GM12891 (cell line): ENCODE results near the gene BLMH.

Source experiments
- DNase-seq: peaks from one replicate; pipeline ENCODE4 v3.0.0; 2011; ENCODE audit warnings: low spot score; ENCODE audit not compliant: insufficient read length
- FAIRE-seq: peaks from 2 replicates; lab custom pipeline; 2011; peaks lifted over from hg19 to GRCh38; lab: Jason Lieb, UNC
- PAX5 ChIP-seq: IDR thresholded peaks from 2 replicates; pipeline ENCODE4 v1.6.1; 2011; ENCODE audit warnings: low read length, moderate library complexity, mild to moderate bottlenecking; ENCODE audit not compliant: insufficient read depth, severe bottlenecking
- POLR2A ChIP-seq: IDR thresholded peaks from 2 replicates; pipeline ENCODE4 v1.6.1; 2011; ENCODE audit warnings: low read depth, low read length, control low read depth
- POLR2AphosphoS5 ChIP-seq: IDR thresholded peaks from 2 replicates; pipeline ENCODE4 v1.6.1; 2011; ENCODE audit warnings: low read depth, low read length, control low read depth
- POU2F2 ChIP-seq: IDR thresholded peaks from 2 replicates; pipeline ENCODE4 v1.6.1; 2011; ENCODE audit warnings: low read depth, mild to moderate bottlenecking, control low read depth, low read length, moderate library complexity
- SPI1 ChIP-seq: IDR thresholded peaks from 2 replicates; pipeline ENCODE4 v1.6.1; 2011; ENCODE audit warnings: low read depth, low read length, control low read depth
- TAF1 ChIP-seq: IDR thresholded peaks from 2 replicates; pipeline ENCODE4 v1.6.1; 2011; ENCODE audit warnings: low read depth, low read length, control low read depth

Gene BLMH

DNA sequence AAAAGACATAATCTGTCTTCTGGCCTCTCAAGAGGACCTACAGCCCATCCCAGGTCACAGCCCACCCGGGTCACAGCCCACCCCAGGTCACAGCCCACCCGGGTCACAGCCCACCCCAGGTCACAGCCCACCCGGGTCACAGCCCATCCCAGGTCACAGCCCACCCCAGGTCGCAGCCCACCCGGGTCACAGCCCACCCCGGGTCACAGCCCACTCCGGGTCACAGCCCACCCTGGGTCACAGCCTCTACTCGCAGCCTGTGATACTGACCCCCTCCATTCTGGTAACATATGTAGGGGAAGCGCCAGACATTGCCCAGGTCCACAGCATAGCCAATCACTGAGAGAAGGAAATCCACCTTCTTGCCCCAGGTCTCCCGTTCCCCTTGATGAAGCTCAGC, 70.4 kb downstream of the BLMH start:
- no peak for FAIRE-seq
- DNase-seq = no peak
- TF ChIP-seq PAX5 (no peak), TAF1 (no peak), POLR2AphosphoS5 (no peak), POLR2A (no peak)

GRCh38 chr17:30220414-30220813, 71.3 kb downstream of the BLMH start:
- no peak for TF ChIP-seq POLR2A
- TF ChIP-seq TAF1 = no peak
- no peak for TF ChIP-seq POU2F2
- TF ChIP-seq SPI1 = no peak
- no peak for TF ChIP-seq PAX5
- no peak for TF ChIP-seq POLR2AphosphoS5
- FAIRE-seq = no peak
- DNase-seq = no peak

DNA sequence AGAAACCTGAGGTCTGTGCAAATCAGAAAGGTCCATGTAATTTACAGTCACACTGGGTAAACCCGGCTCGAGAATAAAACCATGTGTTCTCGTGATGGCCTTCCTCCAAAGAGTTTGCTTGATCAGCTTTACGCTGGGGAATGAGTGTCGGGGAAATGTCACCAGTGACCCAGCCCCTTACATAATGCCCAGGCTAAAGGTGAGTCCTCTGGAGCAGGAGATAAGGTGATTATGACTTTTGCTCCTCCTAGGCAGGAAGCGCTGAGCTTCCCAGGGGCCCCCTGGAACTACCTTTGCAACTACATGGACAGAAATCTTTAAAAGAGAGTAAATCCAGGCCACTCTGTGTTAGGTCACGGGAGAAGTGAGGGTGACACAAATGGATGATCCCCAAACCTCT, 71.9 kb downstream of the BLMH start:
- FAIRE-seq (peak; percentile 23), DNase-seq (no peak)
- TF ChIP-seq POLR2A (no peak), SPI1 (no peak), TAF1 (no peak), PAX5 (no peak), POLR2AphosphoS5 (no peak), POU2F2 (no peak)

- no peak for TF ChIP-seq SPI1
- FAIRE-seq = no peak
- DNase-seq = no peak
Measured at GRCh38 chr17:30219315-30219714, 72.4 kb downstream of the BLMH start.

DNA sequence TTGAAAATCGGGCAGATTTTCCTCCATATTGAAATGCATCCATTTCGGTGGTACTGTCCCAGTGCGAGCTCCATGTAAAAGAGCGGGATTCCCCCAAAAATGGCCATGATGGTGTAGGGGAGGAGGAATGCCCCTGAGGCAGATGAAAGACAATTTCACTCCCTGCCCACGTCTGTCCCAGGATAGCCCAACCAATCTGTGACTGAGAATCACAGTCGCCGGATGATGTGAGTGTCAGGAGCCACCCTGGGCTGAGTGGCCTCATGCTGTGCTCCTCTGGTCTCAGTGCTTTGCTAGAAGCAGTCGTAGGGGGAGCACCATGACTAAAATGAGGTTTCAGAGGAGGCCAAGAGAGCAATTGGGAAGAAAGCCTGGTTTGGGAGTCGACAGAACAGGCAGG, 72.9 kb downstream of the BLMH start:
- FAIRE-seq (no peak), DNase-seq (no peak)
- TF ChIP-seq TAF1 = no peak
- TF ChIP-seq POU2F2 = no peak
- no peak for TF ChIP-seq PAX5
- TF ChIP-seq POLR2AphosphoS5 = no peak
- TF ChIP-seq POLR2A = no peak
- no peak for TF ChIP-seq SPI1

GRCh38 chr17:30217746-30218245, 73.9 kb downstream of the BLMH start:
- FAIRE-seq = no peak
- TF ChIP-seq SPI1 (no peak), POLR2A (no peak), POLR2AphosphoS5 (no peak), PAX5 (no peak), POU2F2 (no peak), TAF1 (no peak)
- no peak for DNase-seq

DNA sequence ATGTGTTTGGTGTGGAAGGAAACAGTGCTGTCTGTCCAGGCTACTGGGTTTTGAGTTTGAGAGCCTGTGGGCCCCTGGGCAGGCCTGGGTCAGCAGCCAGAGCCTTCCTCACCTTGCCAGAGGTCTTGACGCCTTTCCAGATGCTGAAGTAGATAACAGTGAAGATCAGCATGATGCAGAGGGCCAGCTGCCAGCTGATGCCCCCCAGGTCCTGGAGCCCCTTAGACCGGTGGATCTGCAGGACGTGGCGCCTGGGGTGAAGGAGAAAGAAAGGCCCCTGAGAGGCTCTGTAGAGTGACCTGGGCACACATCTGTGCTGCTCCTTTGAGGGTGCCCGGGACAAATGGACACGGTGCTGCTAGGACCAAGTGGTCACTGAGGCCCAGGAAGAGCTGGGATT, 74.7 kb downstream of the BLMH start:
- FAIRE-seq (no peak), DNase-seq (no peak)
- no peak for TF ChIP-seq POU2F2
- TF ChIP-seq POLR2AphosphoS5 = no peak
- no peak for TF ChIP-seq TAF1
- TF ChIP-seq SPI1 = no peak
- TF ChIP-seq POLR2A = no peak
- no peak for TF ChIP-seq PAX5

GRCh38 chr17:30212750-30213149, 79.0 kb downstream of the BLMH start:
- FAIRE-seq (peak; percentile 52), DNase-seq (no peak)
- TF ChIP-seq PAX5 = peak; percentile 35
- TF ChIP-seq POLR2AphosphoS5 = no peak
- no peak for TF ChIP-seq SPI1
- TF ChIP-seq TAF1 = no peak
- TF ChIP-seq POU2F2 = no peak

DNA sequence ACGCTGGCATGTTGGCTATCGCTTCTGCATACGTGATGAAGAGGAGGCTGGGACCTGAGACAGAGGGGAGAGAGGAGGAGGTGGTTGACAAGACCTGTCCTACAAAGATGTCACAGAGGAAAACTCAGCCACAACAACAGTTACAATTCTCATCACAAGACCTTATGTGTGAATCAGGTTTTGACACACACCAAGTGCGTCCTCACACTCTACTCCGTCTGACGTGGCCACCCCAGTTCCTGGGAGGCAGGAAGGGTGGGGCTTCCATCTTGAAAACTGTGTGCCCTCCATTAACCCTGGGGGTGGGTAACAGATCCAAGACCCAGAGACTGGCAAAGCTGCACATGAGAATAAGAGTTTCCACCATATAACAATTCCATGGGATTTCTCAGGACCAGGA, 80.4 kb downstream of the BLMH start:
- TF ChIP-seq SPI1 (no peak), PAX5 (no peak), POU2F2 (no peak), TAF1 (no peak), POLR2AphosphoS5 (no peak), POLR2A (no peak)
- FAIRE-seq (peak; percentile 51), DNase-seq (no peak)

GRCh38 chr17:30210901-30211300, 80.8 kb downstream of the BLMH start:
- DNase-seq (no peak), FAIRE-seq (no peak)
- TF ChIP-seq POU2F2 = no peak
- no peak for TF ChIP-seq POLR2AphosphoS5
- TF ChIP-seq TAF1 = no peak
- no peak for TF ChIP-seq POLR2A
- no peak for TF ChIP-seq PAX5
- no peak for TF ChIP-seq SPI1
